GM21619 (cell line): ENCODE measurements around the gene GPR42.
A peak's percentile ranks its signal among the peaks of the same experiment; 100 is the strongest.
"Not testable (repeated sequence)": the region's sequence is repeated elsewhere in the genome, so short reads cannot be mapped to it uniquely, and the experiment has no call there.

Experiments
- ATAC-seq: cut with Tn5 transposase; IDR thresholded peaks from one replicate; pipeline ENCODE4 v1.9.1; 2021; ENCODE audit not compliant: unreplicated experiment

GPR42 gene

GRCh38 chr19:35392742-35393715 is 22.2 kb downstream of the GPR42 start:
- ATAC-seq = no peak

- no peak for ATAC-seq
These were observed 24.7 kb downstream of the GPR42 start for GRCh38 chr19:35395382-35396199.

GRCh38 chr19:35396240-35396885 is 25.5 kb downstream of the GPR42 start:
- ATAC-seq = no peak

- no peak for ATAC-seq
These were observed 26.2 kb downstream of the GPR42 start for GRCh38 chr19:35397064-35397463.

- no peak for ATAC-seq
These were observed 27.7 kb downstream of the GPR42 start for GRCh38 chr19:35398570-35398969.

- no peak for ATAC-seq
These were observed 28.4 kb downstream of the GPR42 start for GRCh38 chr19:35399231-35399630.

- no peak for ATAC-seq
These were observed 29.3 kb downstream of the GPR42 start for GRCh38 chr19:35399948-35400772.

GRCh38 chr19:35400773-35401100 is 29.9 kb downstream of the GPR42 start:
- ATAC-seq = no peak

- not testable (repeated sequence) for ATAC-seq
These were observed 30.5 kb downstream of the GPR42 start for GRCh38 chr19:35401416-35401815.

- ATAC-seq = no peak
These were observed 32.4 kb downstream of the GPR42 start for GRCh38 chr19:35403116-35403760.

GRCh38 chr19:35404879-35405622 is 34.2 kb downstream of the GPR42 start:
- peak; percentile 58 for ATAC-seq

GRCh38 chr19:35407619-35408018 is 36.8 kb downstream of the GPR42 start:
- ATAC-seq = no peak

GRCh38 chr19:35408284-35409171 is 37.7 kb downstream of the GPR42 start:
- peak; percentile 59 for ATAC-seq

GRCh38 chr19:35409191-35409590 is 38.3 kb downstream of the GPR42 start:
- ATAC-seq = no peak

- no peak for ATAC-seq
These were observed 39.6 kb downstream of the GPR42 start for GRCh38 chr19:35410487-35410886.

- ATAC-seq = no peak
These were observed 43.6 kb downstream of the GPR42 start for GRCh38 chr19:35414442-35414841.

GRCh38 chr19:35416331-35416730 is 45.5 kb downstream of the GPR42 start:
- ATAC-seq = no peak

- ATAC-seq = no peak
These were observed 46.4 kb downstream of the GPR42 start for GRCh38 chr19:35417278-35417677.
